Left forelimb (tissue), 1 donor: ENCODE results near the gene SHC2.
"Not testable (repeated sequence)": the region's sequence is repeated elsewhere in the genome, so short reads cannot be mapped to it uniquely, and the experiment has no call there.

ENCODE experiments used
- DNase-seq: peaks from one replicate; pipeline ENCODE4 v3.0.0-alpha.2; 2018; ENCODE audit warnings: low spot score

SHC2 gene

GRCh38 chr19:444677-445210 lies 16.1 kb downstream of the SHC2 start:
- no peak for DNase-seq

- DNase-seq, result no peak
These were observed 17.8 kb downstream of the SHC2 start for GRCh38 chr19:443005-443404.

GRCh38 chr19:442085-442484 lies 18.7 kb downstream of the SHC2 start:
- no peak for DNase-seq

GRCh38 chr19:441213-441836 lies 19.5 kb downstream of the SHC2 start:
- no peak for DNase-seq

- DNase-seq, result no peak
These were observed 20.2 kb downstream of the SHC2 start for GRCh38 chr19:440391-441212.

GRCh38 chr19:439167-439900 lies 21.5 kb downstream of the SHC2 start:
- DNase-seq, result no peak

GRCh38 chr19:438416-438958 lies 22.3 kb downstream of the SHC2 start:
- DNase-seq, result no peak

- no peak for DNase-seq
These were observed 23.8 kb downstream of the SHC2 start for GRCh38 chr19:437041-437440.

- no peak for DNase-seq
These were observed 24.4 kb downstream of the SHC2 start for GRCh38 chr19:436413-436950.

- DNase-seq, result no peak
These were observed 25.0 kb downstream of the SHC2 start for GRCh38 chr19:435707-436412.

GRCh38 chr19:435056-435706 lies 25.7 kb downstream of the SHC2 start:
- no peak for DNase-seq

- no peak for DNase-seq
These were observed 26.5 kb downstream of the SHC2 start for GRCh38 chr19:434152-434960.

GRCh38 chr19:430701-431100 lies 30.1 kb downstream of the SHC2 start:
- DNase-seq, result no peak

GRCh38 chr19:428149-428548 lies 32.7 kb downstream of the SHC2 start:
- no peak for DNase-seq

GRCh38 chr19:427675-428074 lies 33.2 kb downstream of the SHC2 start:
- DNase-seq, result not testable (repeated sequence)

GRCh38 chr19:426725-427445 lies 33.9 kb downstream of the SHC2 start:
- no peak for DNase-seq

GRCh38 chr19:425056-425455 lies 35.8 kb downstream of the SHC2 start:
- no peak for DNase-seq

GRCh38 chr19:424546-424945 lies 36.3 kb downstream of the SHC2 start:
- no peak for DNase-seq

GRCh38 chr19:423691-424466 lies 37.0 kb downstream of the SHC2 start:
- no peak for DNase-seq
